LNCAP (cell line): Measurements from ENCODE around the gene PLS3.

Experiments
- TF ChIP-seq, protein P1 (sequence below): fragments of 450-650 bp; IDR thresholded peaks from 2 replicates; pipeline ENCODE4 v1.5.1; 2017; ENCODE audit warnings: mild to moderate bottlenecking

PLS3 gene

DNA sequence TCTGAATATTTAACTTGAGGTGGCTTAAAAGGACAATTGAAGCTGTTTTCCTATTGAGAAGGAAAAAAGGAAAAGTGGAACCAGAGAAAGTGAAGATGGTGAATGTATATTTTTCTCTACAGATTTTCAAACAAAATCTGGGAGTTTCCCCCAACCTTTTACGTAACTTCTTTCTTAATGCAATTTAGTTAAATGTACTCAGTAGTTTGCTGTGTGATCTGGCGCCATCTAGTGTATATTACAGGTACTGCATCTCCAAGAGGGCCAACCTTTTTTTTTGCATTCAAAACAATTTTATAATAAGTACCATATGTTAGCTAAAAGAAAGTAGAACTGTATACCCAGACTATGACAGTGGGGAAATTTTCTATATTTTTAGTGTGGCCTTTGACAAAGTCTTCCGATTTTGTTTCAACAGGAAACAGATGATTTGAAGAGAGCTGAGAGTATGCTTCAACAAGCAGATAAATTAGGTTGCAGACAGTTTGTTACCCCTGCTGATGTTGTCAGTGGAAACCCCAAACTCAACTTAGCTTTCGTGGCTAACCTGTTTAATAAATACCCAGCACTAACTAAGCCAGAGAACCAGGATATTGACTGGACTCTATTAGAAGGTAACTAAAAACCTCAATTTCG lies 82.0 kb downstream of the PLS3 start:
- TF ChIP-seq, protein P1, sequence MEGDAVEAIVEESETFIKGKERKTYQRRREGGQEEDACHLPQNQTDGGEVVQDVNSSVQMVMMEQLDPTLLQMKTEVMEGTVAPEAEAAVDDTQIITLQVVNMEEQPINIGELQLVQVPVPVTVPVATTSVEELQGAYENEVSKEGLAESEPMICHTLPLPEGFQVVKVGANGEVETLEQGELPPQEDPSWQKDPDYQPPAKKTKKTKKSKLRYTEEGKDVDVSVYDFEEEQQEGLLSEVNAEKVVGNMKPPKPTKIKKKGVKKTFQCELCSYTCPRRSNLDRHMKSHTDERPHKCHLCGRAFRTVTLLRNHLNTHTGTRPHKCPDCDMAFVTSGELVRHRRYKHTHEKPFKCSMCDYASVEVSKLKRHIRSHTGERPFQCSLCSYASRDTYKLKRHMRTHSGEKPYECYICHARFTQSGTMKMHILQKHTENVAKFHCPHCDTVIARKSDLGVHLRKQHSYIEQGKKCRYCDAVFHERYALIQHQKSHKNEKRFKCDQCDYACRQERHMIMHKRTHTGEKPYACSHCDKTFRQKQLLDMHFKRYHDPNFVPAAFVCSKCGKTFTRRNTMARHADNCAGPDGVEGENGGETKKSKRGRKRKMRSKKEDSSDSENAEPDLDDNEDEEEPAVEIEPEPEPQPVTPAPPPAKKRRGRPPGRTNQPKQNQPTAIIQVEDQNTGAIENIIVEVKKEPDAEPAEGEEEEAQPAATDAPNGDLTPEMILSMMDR: peak; percentile 70

DNA sequence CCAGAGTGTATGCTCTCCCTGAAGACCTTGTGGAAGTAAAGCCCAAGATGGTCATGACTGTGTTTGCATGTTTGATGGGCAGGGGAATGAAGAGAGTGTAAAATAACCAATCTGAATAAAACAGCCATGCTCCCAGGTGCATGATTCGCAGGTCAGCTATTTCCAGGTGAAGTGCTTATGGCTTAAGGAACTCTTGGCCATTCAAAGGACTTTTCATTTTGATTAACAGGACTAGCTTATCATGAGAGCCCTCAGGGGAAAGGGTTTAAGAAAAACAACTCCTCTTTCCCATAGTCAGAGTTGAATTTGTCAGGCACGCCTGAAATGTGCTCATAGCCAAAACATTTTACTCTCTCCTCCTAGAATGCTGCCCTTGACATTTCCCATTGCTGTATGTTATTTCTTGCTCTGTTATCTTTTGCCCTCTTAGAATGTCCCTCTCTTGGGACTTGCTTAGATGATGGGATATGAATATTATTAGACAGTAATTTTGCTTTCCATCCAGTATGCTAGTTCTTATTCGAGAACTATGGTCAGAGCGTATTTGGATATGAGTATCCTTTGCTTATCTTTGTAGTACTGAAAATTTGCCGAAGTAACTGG lies 88.6 kb downstream of the PLS3 start:
- TF ChIP-seq, protein P1: no peak

DNA sequence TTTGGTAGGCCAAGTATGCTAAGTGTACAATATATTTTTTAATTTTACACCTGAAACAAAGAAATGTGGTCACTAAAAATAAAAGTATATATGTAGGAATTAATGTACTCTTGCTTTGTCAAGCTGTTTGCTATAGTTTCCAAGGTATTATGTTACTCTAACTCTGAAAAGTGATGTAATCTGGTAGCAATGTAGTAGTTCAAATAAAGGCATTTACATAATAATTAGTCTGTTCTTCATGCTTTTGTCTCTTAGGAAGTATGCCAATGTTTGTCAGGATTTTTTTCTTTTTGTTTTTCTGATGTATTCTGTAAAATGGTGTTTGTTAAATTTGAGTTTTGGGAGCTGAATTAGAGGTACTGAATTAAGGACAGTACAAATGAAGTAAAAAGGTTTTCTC lies 89.5 kb downstream of the PLS3 start:
- TF ChIP-seq, protein P1: no peak

DNA sequence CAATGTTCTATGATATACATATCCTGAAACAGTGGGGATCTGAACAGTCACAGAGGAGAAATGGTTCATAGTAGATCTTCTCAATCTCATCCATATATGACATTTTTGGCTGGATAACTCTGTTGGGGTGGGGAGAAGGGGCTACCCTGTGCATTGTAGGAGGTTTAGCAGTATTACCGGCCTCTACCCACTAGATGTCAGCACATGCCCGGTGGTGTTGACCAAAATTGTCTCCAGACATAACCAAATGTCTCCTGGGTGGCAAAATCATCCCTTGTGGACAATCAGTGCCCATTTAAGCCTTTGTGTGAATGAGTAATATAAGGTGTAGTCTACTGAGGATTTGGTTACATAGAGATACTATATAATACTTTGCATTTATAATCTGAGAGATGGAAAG lies 89.9 kb downstream of the PLS3 start:
- TF ChIP-seq, protein P1: peak; percentile 56

DNA sequence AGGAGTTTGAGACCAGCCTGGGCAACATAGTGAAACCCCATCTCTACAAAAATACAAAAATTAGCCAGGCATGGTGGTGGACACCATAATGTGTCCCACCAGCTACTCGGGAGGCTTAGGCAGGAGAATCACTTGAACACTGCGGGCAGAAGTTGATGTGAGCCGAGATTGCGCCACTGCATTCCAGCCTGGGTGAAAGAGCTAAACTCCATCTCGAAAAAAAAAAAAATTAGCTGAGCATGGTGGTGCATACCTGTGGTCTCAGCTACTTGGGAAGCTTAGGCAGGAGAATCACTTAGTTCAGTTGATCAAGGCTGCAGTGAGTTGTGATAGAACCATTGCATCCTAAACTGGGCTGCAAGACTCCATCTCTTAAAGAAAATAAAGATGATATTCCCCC lies 91.2 kb downstream of the PLS3 start:
- TF ChIP-seq, protein P1: no peak

DNA sequence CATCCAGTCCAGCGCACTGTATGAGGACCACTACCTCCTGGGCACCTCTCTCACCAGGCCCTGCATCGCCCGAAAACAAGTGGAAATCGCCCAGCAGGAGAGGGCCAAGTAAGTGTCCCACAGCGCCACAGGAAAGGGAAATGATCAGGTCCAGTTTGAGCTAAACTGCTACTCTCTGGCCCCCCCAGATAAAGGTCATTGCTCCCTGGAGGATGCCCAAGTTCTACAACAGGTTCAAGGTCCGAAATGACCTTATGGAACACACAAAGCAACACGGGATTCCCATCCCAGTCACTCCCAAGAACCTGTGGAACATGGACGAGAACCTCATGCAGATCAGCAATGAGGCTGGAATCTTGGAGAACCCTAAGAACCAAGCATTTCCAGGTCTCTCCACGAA lies 104.1 kb downstream of the PLS3 start:
- TF ChIP-seq, protein P1: no peak

DNA sequence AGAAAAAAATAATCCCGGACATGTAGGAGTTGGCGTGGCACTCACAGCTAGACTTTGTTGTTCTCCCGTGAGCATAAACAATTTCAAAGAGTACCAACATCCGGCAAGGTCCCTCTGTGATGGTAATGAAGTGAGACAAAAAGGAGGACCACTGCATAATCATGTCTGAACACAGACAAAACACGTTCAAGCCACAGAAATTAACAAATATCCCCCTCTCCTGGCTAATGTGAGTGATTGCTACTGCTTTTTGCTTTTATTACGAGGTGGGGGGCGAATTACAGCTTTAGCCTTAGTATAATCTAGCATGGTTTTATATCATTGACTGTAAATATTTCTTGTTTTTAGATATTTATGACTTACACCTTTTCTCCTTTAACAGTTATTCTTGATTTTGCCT lies 118.5 kb downstream of the PLS3 start:
- TF ChIP-seq, protein P1: peak; percentile 38

DNA sequence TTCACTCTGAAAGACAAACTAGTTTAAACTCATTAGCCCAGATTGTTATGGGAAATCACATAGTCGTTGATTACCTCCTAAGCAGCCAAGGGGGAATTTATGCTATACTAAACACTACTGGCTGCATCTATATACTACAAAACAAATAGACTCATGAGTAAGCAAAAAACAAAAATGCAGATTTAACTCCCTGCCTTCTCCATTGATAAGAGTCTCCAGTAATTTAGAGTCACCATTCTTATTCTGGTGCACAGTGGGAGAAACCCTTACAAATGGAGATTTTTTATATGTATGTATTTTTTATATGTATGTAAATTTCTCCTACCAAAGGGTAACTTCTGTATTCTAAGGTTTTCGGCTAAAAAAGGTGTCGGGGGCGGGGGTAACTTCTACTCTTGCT lies 126.6 kb downstream of the PLS3 start:
- TF ChIP-seq, protein P1: no peak
